GM21526 (cell line): ENCODE measurements around the gene POLR1G.

Experiments used
- ATAC-seq: cut with Tn5 transposase; IDR thresholded peaks from one replicate; pipeline ENCODE4 v1.9.1; 2021; ENCODE audit warnings: moderate library complexity; ENCODE audit not compliant: unreplicated experiment, low FRiP score

Gene POLR1G

GRCh38 chr19:45443462-45444317 lies 37.2 kb downstream of the POLR1G start:
- ATAC-seq, result no peak

- ATAC-seq, result peak; percentile 35
These were observed 38.0 kb downstream of the POLR1G start for GRCh38 chr19:45444318-45445041.

- ATAC-seq, result no peak
These were observed 38.7 kb downstream of the POLR1G start for GRCh38 chr19:45445139-45445538.

- ATAC-seq, result no peak
These were observed 39.9 kb downstream of the POLR1G start for GRCh38 chr19:45446295-45446694.

GRCh38 chr19:45446944-45447343 lies 40.5 kb downstream of the POLR1G start:
- ATAC-seq, result no peak

- no peak for ATAC-seq
These were observed 41.9 kb downstream of the POLR1G start for GRCh38 chr19:45448425-45448756.

GRCh38 chr19:45448887-45449299 lies 42.4 kb downstream of the POLR1G start:
- no peak for ATAC-seq

GRCh38 chr19:45450012-45450333 lies 43.5 kb downstream of the POLR1G start:
- no peak for ATAC-seq

GRCh38 chr19:45451131-45451849 lies 44.8 kb downstream of the POLR1G start:
- ATAC-seq, result peak; percentile 11

- ATAC-seq, result no peak
These were observed 45.5 kb downstream of the POLR1G start for GRCh38 chr19:45451850-45452387.

- ATAC-seq, result no peak
These were observed 49.5 kb downstream of the POLR1G start for GRCh38 chr19:45455707-45456499.

GRCh38 chr19:45456500-45456815 lies 50.0 kb downstream of the POLR1G start:
- ATAC-seq, result no peak

GRCh38 chr19:45457776-45458175 lies 51.3 kb downstream of the POLR1G start:
- ATAC-seq, result no peak
